ENCODE measurements around the gene FBXO15.

FBXO15 gene

DNA sequence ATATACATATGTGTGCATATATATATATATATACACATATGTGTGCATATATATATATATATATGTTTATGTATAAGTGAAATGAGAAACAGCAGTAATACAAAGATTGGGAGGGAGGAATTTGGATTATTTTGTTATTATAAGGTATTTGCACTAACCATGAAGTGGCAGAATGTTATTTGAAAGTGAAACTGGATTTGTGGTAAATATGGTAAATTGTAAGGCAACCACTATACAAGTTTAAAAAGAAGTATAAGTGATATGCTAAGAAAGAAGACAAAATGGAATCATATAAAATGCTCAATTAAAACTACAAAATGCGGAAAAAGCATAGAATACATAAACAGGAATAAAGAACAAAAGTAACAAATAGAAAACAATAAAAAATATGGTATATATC, 37.5 kb downstream of the FBXO15 start:
- no peak for DNase-seq

DNA sequence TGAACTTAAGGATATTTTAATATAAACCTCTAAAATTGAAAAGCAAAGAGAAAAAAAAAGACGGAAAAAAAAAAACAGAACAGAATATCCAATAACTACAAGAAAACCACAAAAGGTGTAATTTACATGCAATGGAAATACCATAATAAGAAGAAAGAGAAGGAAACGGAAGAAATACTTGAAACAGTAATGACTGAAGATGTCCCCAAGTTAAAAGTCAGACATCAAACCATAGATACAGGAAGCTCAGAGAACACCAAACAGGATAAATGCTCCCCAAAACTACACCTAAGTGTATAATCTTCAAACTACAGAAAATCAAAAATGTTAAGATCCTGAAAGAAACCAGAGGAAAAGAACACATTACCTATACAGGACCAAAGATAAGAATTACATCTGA, 39.2 kb downstream of the FBXO15 start:
- DNase-seq = no peak

DNA sequence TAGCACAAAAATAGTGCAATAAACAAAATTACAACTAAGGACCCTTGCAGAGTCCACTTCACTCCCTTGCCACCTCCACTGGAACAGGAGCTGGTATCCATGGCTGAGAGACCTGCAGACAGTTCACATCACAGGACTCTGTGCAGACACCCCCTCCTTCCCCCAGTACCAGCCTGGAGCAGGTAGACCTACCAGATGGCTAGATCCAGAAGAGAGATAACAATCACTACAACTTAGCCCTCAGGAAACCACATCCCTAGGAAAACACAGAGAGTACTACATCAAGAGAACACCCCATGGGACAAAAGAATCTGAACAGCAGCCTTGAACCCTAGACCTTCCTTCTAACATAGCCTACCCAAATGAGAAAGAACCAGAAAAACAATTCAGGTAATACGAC, 49.8 kb downstream of the FBXO15 start:
- DNase-seq = no peak

DNA sequence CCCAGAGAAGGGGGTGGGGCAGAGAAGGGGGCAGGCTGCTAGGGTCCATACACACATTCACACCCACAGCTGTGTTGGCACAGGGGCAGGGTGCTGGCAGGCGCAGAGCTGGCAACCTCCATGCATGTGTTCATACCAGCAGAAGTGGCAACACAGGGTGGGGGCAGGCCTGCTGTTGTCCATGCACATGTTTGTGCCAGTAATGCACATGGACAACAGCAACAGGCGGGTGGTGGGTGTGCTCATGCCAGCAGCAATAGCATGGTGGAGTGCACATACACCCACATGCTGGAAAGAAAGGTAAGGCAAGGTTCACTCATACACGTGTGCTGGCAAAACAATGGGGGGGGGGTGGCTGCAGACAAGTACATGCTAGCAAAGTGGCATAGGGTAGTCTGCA, 54.7 kb downstream of the FBXO15 start:
- DNase-seq = no peak

DNA sequence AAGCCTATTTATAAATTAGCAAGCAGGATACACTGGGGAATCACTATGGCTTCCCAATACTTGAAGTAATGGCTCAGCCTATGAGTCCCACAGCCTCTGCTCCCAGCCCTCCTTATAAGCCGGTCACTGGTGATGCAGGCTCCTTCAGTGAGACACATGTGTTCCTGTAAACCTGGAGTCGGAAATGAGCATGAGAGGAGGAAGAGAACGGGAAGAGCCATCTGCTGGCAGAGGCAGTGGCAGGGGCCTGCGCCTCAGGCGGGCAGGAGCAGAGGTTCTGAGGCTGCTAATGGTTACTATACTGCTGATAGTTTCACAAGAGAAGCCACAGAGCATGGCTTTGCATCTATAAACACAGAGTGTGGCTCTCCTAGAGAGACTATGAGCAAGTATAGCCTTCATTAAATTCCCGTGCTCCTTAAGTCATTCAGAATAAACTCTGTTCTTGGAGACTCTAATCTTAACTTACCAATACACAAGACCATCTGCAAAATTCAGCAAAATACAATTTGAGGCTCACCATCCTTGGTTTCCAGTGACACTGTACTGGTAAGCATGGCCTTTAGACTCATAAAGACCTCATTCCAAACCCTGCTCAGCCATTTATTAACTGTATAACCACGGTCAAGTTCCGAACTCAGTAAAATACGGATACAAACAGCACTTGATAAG, 63.3 kb downstream of the FBXO15 start:
- DNase-seq = no peak

DNA sequence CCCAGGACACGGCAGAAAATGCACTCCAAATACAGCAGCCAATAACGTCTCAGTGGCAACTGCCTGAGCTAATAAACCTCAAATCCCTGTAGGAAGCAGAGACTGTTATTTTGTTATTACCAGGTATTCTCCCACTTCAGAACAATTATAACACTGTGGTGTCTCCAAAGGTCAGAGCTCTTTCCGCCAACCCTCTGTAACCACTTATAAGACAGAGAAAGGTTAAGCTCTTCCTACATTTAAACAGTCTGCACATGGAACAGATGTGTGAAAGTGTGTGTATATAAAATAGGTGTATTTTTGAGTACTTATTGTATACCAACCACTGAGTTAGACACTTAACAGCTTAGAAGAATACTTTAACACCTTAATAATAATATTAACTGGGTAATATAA, 64.1 kb downstream of the FBXO15 start:
- DNase-seq = no peak

DNA sequence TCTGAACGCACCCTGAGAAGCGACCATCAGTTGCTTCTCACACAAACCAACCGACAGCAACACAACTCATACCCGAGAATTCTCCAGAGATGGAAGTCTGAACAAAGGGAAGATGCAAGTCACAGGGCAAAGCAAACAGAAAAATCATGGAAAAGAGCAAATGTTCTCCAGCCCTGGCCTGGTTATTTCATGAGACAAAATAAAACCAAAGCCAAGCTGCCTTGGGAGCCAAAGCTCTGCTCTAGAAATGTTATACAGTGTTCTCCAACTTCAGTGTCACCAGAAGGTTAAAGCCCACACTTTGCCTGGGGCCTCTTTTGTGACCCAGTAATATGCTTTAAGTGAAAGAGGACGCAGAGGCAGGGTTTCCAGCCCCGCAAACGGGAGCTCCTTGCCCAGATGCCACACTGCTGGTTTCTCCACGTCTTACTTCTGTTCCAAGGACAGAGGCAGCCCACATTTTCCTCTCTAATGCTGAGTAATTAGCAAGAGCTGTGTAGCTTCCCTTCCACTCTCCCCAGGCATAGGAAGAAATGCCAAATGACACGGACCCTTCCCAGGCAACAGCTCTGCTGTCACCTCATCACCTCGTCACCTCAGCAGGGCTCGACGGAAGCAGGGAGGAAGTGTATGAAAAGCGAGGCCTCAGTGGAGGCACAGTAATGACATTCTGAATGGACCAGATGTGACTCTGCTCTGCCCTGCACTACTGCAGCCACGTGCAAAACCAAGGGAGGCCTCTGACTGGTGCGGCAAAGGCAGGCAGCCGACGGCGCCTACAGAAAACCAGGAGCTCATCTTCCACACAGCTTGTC, 64.7 kb downstream of the FBXO15 start:
- DNase-seq = no peak

DNA sequence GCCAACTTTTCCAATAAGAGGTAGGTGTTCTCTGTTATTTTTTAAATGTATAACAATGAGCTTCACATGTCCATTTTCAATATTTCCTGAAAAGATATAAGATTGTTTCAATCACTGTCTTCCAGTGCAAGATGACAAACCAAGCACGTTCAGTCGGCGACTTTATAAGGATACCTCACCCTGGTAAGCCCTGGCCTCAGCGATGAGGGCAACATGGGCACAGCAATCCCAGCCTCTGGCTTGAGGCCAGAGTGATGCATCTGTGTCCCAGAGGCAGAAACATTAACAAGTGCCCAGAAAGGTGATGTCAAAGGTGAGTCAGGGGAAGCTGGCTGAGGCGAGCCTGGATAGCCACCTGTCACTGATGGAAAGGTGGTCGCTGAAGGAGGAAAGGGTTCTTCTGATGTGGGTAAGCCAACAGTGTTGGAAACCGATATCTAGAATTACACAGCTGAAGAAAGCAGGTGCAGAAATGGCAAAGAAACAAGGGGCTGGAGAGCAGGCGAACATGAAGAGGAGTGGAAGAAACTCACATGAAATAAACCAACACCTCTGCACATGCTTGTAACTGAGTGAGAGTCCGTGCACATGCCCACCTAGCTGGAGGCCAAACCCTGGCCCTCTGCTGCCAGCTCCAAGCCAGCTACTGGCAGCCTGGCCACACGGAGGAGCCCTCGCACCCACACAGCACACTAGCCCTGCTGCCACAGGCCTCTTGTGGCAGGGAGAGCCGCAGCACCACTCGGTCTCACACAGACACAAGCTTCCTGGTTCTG, 65.5 kb downstream of the FBXO15 start:
- DNase-seq = no peak

DNA sequence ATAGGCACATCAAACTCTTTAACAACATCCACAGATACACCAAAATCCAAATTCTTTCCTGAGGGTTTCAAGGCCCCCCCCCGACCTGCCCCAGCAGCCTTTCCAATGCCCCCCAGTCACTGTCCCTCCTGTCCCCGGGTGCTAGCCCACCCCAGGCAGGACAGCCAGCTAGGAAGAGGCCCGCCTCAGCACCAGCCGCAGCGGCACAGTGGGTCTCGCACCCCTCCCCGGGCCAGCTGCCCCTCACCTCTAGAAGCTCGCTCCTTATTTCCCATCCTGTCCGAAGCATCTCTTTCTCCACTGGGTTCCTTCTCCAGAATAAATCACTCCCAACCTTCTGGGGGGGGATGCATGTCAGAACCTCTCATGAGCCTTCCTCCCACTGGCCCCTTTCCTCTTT, 69.4 kb downstream of the FBXO15 start:
- DNase-seq = no peak

DNA sequence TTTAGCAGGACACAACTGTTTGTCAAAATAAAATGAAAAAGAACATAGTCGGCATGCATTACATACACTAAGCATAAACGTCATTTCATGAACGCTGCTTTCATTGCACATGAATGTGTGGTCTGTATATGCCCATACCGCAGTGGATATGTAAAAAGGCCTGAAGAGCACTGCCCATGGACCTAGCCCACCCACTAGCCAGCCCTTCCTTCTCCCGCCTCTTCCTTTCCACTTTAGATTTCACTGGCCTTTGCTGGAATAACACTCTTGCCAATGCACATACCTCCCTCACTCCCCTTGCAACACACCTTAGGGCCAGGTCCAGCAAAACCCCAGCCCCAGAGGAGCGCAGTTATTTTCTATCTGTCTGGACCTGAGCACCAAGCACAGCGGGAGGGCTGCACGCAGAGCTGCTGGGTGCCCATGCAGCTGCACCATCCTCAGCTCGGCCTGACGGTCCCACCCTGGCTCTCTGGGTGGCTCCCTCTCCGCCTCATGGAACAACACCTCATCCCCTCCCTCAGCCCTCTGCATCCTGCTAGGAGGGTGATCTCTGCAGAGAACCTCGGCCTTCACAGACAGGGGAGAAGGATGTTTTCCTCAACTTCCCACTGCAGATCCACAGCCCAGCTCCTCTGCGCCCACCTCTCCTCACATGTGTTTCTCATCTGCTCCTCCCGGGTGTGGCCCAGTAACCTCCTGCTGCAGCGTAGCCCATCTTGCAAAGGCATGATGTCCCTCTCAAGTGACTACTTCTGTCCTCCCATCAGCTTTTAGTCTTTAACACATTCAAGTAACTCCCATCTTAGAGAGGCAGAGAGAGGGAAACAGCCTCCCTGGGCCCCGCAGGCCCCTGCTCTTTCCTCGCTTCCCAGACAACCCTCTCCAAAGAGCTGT, 72.7 kb downstream of the FBXO15 start:
- DNase-seq = no peak

DNA sequence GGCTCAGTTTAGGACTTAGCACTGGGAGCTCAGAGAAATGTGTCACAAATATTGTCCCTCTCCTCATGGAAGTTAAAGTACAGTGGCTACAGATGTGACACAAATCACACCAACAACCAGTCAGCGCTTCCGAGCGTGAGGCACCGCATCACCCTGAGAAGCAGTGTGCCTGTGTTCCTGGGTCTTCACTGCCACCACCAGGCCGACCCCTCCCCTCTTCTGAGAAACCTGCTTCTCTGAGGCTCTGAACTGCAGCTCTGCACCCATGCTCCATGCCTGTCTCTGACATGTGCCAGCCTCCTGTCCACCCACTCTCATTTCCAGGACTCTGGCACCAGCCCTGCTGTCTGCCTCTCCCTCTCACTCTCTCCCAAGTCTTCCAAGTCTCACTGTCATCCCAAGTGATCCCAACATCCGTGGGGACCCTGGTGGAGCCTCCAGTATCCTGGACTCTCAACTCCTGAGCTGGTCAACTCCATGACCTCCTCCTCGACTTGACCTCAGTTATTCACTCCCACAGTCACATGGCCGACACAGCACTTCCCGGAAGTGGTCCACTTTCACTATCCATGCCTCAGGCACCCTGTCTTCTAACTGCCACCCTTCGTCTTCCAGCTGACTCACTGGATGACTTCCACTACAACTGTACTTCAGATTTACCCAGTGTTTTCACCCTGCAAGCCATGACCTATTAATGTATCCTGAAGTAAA, 73.5 kb downstream of the FBXO15 start:
- DNase-seq = no peak

DNA sequence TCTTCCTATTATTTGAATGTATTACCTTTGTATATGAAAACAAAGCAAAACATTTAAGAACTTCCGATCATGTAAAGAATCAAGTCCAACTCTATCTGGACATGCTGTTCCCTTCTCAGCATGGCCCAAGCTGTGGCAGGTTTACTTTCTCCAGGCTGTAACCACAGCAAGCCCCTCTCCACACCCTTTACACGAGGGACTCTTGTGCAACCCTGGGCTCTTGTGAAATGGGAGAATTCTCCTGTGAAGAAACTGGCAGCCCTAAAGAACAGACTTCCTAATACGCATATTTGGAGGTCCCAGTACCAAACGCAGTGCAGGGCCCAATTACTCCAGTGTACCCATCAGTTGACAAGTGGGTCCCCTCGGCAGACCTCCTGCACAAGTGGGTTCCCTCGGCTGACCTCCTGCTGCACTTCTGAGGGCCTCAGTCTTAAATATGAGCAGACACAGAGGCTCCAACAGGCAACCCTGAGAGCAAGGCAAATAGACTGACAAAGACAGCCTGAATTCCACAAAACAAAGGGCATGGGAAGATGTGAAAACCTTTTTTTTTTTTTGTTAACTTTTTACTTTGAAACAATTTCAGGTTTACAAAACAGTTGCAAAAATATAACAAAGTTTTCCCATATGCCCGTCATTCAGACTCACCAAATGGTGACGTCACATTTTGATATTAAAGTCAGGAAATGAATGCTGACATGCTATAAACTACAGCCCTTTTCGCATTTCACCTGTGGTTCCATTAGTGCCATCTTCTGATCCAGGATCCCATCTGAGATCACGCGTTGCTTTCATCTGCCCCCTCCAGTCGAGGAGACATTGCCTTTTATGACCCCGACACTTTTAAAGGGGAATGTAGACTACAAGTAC, 78.2 kb downstream of the FBXO15 start:
- DNase-seq = no peak

DNA sequence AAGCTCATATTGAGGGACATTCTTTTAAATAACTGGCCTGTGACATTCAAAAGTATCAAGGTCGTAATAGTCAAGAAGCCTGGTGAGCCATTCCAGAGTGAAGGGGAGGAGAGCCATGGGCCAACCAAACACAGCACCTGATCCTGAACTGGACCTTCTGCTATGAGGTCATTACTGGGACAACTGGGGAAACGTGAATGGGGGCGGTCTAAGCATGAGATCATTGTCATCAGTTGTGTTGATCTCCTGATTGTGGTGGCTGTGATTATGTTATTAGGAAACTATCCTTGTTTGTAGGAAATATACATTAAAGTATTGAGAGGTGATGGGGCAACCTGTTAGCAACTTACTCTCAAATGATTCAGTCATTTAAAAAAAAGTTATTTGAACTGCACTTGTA, 79.3 kb downstream of the FBXO15 start:
- DNase-seq = no peak

DNA sequence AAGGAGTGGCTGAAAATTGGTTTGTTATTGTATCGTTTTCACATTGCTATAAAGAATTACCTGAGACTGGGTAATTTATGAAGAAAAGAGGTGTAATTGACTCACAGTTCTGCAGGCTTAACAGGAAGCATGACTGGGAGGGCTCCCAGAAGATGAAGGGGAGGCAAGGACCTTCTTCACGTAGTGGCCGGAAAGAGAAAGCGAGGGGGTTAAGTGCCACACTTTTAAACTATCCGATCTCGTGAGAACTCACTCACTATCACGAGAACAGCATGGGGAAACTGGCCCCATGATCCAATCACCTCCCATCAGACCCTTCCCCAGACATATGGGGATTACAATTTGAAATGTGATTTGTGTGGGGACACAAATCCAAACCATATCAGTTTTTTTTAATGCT, 81.6 kb downstream of the FBXO15 start:
- no peak for DNase-seq

DNA sequence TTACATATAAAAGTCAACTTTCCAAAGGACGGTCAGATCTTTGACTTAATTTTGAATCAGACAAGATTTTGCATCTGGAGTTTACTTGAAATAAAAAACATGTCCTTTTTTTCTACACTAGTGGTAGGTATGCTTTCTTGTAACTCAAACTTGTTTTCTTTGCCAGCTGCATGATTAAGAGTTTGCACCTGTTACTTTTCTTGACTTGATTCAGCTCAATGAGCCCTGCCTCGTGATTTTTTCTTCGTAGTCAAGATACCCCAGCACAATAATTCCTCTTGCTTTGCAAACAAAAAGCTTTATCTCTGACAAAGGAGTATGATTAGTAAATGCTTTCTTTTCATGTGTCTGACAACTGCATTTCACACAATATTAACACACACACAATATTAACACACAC, 82.3 kb downstream of the FBXO15 start:
- no peak for DNase-seq

DNA sequence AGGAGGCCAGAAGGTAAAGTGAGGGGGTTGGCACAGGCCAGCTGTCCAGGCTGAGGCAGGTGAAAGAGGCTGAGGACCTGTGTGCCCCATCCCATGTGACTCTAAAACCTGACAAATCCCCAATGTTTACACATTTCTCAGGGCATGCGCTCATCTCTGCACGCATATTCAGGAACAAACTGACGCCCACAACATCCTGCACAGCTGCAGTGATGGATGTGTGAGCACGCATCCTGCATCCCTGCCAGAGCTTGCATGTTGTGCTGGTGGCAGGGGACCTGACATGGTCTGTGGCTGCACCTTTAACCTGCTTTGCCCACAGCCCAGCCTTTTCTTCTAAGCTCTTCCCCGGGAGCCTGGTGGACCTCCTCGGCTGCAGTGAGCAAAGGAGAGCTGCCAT, 83.1 kb downstream of the FBXO15 start:
- no peak for DNase-seq

DNA sequence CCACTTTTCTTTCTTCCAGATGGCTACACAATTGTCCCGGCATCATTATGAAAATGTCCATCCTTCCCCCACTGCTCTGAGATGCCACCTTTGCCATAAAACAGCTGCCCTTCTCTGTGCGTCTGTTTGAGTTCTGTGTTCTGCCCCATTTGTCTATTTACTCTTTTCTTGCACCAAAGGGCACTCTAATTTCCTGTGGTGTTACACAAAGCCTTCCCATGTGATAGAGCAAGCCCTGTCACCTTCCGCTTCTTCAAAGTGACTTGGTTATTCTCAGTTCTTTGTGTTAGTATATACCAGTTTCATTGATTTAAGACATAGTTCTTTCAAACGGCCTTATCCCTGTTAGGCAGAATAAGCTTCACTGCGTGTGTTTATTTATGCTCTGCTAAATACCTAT, 84.1 kb downstream of the FBXO15 start:
- DNase-seq = no peak

DNA sequence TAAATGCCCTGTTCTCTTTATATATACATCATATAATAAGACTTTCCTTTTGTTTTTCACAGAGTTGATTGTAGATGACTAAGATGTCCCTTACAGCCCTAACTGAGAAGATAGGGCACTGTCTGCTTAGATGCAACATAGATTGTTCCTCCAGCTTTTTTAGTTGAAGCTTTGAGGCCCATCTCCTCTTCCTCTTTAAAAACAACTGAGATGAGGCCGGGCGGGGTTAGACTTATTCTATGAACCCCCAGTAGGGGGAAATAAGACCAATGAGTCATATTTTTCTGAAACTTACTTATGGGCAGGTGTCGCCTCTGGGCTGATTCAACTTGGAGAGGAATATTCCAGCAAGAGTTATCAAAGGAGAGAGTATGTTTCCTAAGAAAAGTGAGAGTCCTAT, 84.6 kb downstream of the FBXO15 start:
- no peak for DNase-seq

DNA sequence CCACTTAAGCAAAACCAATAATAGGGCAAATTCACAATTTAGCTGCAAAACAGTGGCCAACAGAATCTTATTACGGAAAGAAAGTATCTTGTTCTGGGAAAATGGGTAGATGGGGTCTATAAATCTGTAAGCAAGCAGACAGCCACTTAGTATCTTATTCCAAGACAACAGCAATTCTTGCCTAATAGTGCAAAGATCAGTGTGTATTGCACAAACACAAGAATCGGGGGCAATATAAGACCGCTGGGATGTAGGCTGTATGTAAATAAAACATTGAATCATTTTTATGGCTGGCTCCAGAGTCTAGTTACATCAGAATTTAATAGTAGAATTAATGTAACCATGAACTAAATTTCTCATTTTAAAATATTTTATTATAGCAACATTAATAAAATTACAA, 85.6 kb downstream of the FBXO15 start:
- no peak for DNase-seq

DNA sequence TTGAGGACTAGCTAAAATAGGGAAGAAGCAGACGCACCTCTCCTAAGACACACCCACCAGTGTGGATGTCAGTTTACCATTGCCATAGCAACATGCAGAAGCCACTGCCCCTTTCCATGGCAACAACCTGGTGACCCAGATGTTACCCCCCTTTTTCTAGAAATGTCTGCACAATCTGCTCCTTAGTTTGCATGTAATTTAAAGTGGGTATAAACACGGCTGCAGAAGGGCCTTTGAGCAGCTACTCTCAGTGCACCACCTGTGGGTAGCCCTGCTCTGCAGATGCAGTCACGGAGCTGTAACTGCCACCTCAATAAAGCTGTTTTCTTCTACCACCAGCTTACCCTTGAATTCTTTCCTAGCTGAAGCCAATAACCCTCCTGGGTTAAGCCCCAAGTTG, 87.1 kb downstream of the FBXO15 start:
- DNase-seq = no peak

DNA sequence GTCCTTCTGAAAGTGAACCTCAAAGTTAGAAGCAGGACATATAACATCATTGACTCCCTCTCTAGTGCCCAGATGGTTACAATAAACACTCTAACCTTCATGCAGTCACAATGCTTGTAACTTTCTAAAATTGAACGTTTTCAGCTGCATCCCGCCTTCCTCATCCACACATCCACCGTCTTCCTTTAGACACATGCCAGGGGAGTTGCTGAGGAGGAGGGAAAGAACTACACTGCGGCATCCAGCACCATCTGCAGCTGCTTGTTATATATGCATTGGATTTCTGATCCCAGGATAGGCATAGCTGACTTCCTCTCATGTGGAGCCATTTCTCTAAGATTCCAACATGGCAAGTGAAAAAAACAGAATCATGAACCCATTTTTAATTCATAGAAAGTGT, 96.8 kb downstream of the FBXO15 start:
- no peak for DNase-seq

Data from GOT3 (cell line).